ENCODE results near the gene CRYGN.

GRCh38 chr7:151389768-151390597, 50.0 kb downstream of the CRYGN start:
- TF ChIP-seq CTCF (IDR thresholded peaks at IDR 0.05) (no peak), EP300 (IDR thresholded peaks at IDR 0.05) (no peak), POLR2A (IDR thresholded peaks at IDR 0.05) (no peak), POLR2AphosphoS5 (IDR thresholded peaks at IDR 0.05) (no peak)
